ENCODE results near the gene PRKN.
"Not testable (repeated sequence)": the region's sequence is repeated elsewhere in the genome, so short reads cannot be mapped to it uniquely, and the experiment has no call there.

The PRKN gene

GRCh38 chr6:161882196-161882765, 845.3 kb downstream of the PRKN start:
- DNase-seq (ENCODE audit: low read depth in 2 of 3, low spot score in 1 of 3), result no peak

GRCh38 chr6:161880056-161880455, 847.5 kb downstream of the PRKN start:
- DNase-seq (ENCODE audit: low read depth in 2 of 3, low spot score in 1 of 3), result no peak

- no peak for DNase-seq (ENCODE audit: low read depth in 2 of 3, low spot score in 1 of 3)
Observed at GRCh38 chr6:161876231-161876630, 851.3 kb downstream of the PRKN start.

- no peak for DNase-seq (ENCODE audit: low read depth in 2 of 3, low spot score in 1 of 3)
Observed at GRCh38 chr6:161870236-161870901, 857.2 kb downstream of the PRKN start.

- no peak for DNase-seq (ENCODE audit: low read depth in 2 of 3, low spot score in 1 of 3)
Observed at GRCh38 chr6:161869491-161869890, 858.1 kb downstream of the PRKN start.

- no peak for DNase-seq (ENCODE audit: low read depth in 2 of 3, low spot score in 1 of 3)
Observed at GRCh38 chr6:161866570-161866969, 861.0 kb downstream of the PRKN start.

- not testable (repeated sequence) for DNase-seq (ENCODE audit: low read depth in 2 of 3, low spot score in 1 of 3)
Observed at GRCh38 chr6:161861061-161861460, 866.5 kb downstream of the PRKN start.

- DNase-seq (ENCODE audit: low read depth in 2 of 3, low spot score in 1 of 3), result no peak
Observed at GRCh38 chr6:161853657-161854056, 873.9 kb downstream of the PRKN start.

GRCh38 chr6:161851486-161851885, 876.1 kb downstream of the PRKN start:
- not testable (repeated sequence) for DNase-seq (ENCODE audit: low read depth in 2 of 3, low spot score in 1 of 3)

- DNase-seq (ENCODE audit: low read depth in 2 of 3, low spot score in 1 of 3), result no peak
Observed at GRCh38 chr6:161850562-161850961, 877.0 kb downstream of the PRKN start.

GRCh38 chr6:161847628-161848027, 879.9 kb downstream of the PRKN start:
- DNase-seq (ENCODE audit: low read depth in 2 of 3, low spot score in 1 of 3), result no peak

- no peak for DNase-seq (ENCODE audit: low read depth in 2 of 3, low spot score in 1 of 3)
Observed at GRCh38 chr6:161844804-161845203, 882.8 kb downstream of the PRKN start.

- no peak for DNase-seq (ENCODE audit: low read depth in 2 of 3, low spot score in 1 of 3)
Observed at GRCh38 chr6:161843066-161843465, 884.5 kb downstream of the PRKN start.

- DNase-seq (ENCODE audit: low read depth in 2 of 3, low spot score in 1 of 3), result no peak
Observed at GRCh38 chr6:161840380-161840779, 887.2 kb downstream of the PRKN start.

GRCh38 chr6:161838306-161839035, 889.1 kb downstream of the PRKN start:
- no peak for DNase-seq (ENCODE audit: low read depth in 2 of 3, low spot score in 1 of 3)

GRCh38 chr6:161837854-161838253, 889.7 kb downstream of the PRKN start:
- no peak for DNase-seq (ENCODE audit: low read depth in 2 of 3, low spot score in 1 of 3)

GRCh38 chr6:161837449-161837735, 890.2 kb downstream of the PRKN start:
- no peak for DNase-seq (ENCODE audit: low read depth in 2 of 3, low spot score in 1 of 3)

GRCh38 chr6:161836643-161837448, 890.7 kb downstream of the PRKN start:
- no peak for DNase-seq (ENCODE audit: low read depth in 2 of 3, low spot score in 1 of 3)

GRCh38 chr6:161835500-161836215, 891.9 kb downstream of the PRKN start:
- DNase-seq (ENCODE audit: low read depth in 2 of 3, low spot score in 1 of 3), result no peak

- no peak for DNase-seq (ENCODE audit: low read depth in 2 of 3, low spot score in 1 of 3)
Observed at GRCh38 chr6:161834426-161834825, 893.1 kb downstream of the PRKN start.
